Neutrophil (primary cell): ENCODE results near the gene TSPAN32.
"Not testable (repeated sequence)": the region's sequence is repeated elsewhere in the genome, so short reads cannot be mapped to it uniquely, and the experiment has no call there.

Source experiments
- H3K27ac ChIP-seq: fragments of 200-600 bp; sonication (generic); 2 replicates; pipeline ENCODE4 v1.5.1; 2016; ENCODE audit warnings: mild to moderate bottlenecking, moderate library complexity
- H3K27me3 ChIP-seq: fragments of 200-600 bp; sonication (generic); 2 replicates; pipeline ENCODE4 v1.6.0; 2016; ENCODE audit warnings: mild to moderate bottlenecking
- H3K36me3 ChIP-seq: fragments of 200-600 bp; sonication (generic); 2 replicates; pipeline ENCODE4 v1.5.1; 2017
- H3K4me1 ChIP-seq, 2 experiments: fragments of 200-600 bp in 1 of 2; sonication (generic) in 1 of 2; 1 replicate in 1 of 2; 2 replicates in 1 of 2; pipeline versions ENCODE4 v1.5.1 to v1.6.1; 2013 to 2016; ENCODE audit warnings: low read depth in 1 of 2, low read length in 1 of 2, mild to moderate bottlenecking in 1 of 2, moderate library complexity in 1 of 2; ENCODE audit not compliant: control insufficient read depth in 1 of 2, insufficient read depth in 1 of 2
- H3K4me3 ChIP-seq, 2 experiments: fragments of 200-600 bp in 1 of 2; sonication (generic) in 1 of 2; 1 replicate in 1 of 2; 2 replicates in 1 of 2; pipeline ENCODE4 v1.5.1; 2013 to 2016; ENCODE audit warnings: low read depth in 1 of 2, low read length in 1 of 2, mild to moderate bottlenecking in 1 of 2, moderate library complexity in 1 of 2
- H3K9me3 ChIP-seq: fragments of 200-600 bp; sonication (generic); 2 replicates; pipeline ENCODE4 v1.5.1; 2016
- TF ChIP-seq, protein P1 (sequence below): fragments of 200-600 bp; sonication (generic); IDR thresholded peaks from 2 replicates; pipeline ENCODE4 v1.5.1; 2016; ENCODE audit warnings: antibody characterized with exemption

The TSPAN32 gene

DNA sequence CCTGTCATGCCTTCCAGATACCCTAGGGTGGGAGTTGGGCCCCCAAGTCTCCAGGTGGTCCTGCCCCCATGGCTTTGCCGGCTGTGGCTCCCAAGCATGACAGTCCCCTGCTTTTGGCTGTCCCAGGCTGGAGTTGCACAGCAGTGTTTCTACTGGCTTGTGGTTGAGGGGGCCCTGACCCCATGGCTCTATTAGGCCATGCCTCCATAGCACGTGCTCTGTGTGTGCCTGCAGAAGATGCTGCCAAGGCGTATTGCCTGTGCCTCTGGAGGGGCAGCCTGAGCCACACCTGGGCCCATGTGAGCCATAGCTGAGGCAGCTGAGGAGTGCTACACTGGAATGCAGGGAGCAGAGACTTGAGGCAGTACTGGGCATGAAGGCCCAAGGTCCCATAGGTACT, 49.9 kb downstream of the TSPAN32 start:
- Histone ChIP-seq H3K4me3 (no peak overlapping the region), H3K9me3 (no peaks in the 10 kb centered on the region), H3K36me3 (no peaks in the 10 kb centered on the region), H3K27ac (no peak overlapping the region), H3K27me3 (peaks cover 10% of the 10 kb centered on the region), H3K4me1 (no peaks in the 10 kb centered on the region)
- TF ChIP-seq, protein P1, sequence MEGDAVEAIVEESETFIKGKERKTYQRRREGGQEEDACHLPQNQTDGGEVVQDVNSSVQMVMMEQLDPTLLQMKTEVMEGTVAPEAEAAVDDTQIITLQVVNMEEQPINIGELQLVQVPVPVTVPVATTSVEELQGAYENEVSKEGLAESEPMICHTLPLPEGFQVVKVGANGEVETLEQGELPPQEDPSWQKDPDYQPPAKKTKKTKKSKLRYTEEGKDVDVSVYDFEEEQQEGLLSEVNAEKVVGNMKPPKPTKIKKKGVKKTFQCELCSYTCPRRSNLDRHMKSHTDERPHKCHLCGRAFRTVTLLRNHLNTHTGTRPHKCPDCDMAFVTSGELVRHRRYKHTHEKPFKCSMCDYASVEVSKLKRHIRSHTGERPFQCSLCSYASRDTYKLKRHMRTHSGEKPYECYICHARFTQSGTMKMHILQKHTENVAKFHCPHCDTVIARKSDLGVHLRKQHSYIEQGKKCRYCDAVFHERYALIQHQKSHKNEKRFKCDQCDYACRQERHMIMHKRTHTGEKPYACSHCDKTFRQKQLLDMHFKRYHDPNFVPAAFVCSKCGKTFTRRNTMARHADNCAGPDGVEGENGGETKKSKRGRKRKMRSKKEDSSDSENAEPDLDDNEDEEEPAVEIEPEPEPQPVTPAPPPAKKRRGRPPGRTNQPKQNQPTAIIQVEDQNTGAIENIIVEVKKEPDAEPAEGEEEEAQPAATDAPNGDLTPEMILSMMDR = no peak

DNA sequence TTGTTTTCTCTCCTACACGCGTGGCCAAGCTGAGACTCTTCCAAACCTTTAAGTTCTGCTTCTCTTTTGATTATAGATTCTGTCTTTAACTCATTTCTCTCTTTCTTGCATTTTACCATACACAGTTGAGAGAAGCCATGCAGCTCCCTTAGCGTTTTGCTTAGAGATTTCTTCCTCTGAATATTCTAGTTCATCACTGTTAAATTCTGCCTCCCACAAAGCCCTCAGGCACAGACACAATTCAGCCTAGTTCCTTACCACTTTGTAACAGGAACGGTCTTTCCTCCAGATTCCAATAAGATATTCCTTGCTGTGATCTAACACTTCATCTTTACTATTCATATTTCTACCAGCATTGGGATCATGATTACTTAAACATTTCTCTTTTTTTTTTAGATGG, 50.6 kb downstream of the TSPAN32 start:
- Histone ChIP-seq H3K27me3 (peaks cover 10% of the 10 kb centered on the region), H3K4me1 (no peaks in the 10 kb centered on the region), H3K4me3 (no peak overlapping the region), H3K36me3 (no peaks in the 10 kb centered on the region), H3K27ac (no peak overlapping the region), H3K9me3 (no peaks in the 10 kb centered on the region)
- TF ChIP-seq, protein P1 = no peak

DNA sequence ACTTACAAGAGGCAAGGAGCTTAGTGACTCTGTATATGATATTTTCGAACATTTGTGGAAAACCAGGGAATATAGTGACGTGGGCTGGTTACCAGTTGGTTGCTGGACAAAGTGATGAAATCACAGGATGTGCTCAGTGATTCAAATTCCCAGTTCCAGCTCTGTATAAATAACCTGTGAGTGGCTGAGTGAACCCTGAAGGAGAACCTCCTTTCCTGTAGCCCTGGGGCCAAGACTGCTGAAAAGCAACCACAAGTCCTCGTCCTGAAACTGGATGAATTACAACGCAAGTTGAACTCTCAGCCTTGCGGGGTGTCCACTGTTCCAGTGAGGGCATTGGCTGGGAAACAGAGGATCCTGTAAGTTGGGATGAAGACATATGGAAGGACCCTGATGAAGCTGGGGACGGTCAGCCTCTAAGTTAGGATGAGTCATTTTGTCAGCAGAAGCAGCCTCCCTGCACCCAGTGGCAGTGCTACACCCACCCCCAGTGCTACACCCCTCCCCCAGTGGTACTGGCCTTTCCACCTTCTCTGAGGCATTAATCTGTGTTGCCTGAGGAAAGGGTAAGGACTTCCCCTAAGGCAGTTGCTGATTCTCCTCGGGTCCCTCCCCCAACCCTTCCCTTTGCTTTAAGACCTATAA, 53.3 kb downstream of the TSPAN32 start:
- H3K4me1 ChIP-seq = no peaks in the 10 kb centered on the region
- no peak overlapping the region for H3K27ac ChIP-seq
- H3K4me3 ChIP-seq = no peak overlapping the region
- TF ChIP-seq, protein P1 = no peak
- H3K9me3 ChIP-seq = no peaks in the 10 kb centered on the region
- H3K36me3 ChIP-seq = no peaks in the 10 kb centered on the region
- H3K27me3 ChIP-seq = peaks cover 10% of the 10 kb centered on the region

DNA sequence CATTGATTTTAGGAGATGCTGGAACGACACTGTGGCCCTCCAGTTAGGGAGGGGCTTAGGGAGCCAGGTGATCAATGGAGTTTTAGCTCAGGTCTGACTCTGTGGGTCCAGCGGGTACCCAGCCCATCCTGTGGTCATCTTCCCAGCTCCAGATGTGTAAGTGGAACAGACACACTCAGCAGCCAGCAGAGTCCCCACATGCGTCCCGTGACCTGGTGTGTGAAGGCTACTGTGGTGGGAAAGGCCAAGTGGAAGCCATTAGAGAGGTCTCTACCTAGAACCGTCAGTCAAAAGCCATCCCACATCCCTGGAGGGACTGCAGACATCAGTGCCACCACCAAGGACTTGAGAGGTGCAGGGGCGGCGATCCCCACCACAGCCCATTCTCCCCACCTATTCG, 55.4 kb downstream of the TSPAN32 start:
- H3K27ac ChIP-seq = no peak overlapping the region
- H3K27me3 ChIP-seq = no peaks in the 10 kb centered on the region
- no peaks in the 10 kb centered on the region for H3K4me1 ChIP-seq
- H3K36me3 ChIP-seq = no peaks in the 10 kb centered on the region
- no peak overlapping the region for H3K4me3 ChIP-seq
- TF ChIP-seq, protein P1 = no peak
- H3K9me3 ChIP-seq = no peaks in the 10 kb centered on the region

DNA sequence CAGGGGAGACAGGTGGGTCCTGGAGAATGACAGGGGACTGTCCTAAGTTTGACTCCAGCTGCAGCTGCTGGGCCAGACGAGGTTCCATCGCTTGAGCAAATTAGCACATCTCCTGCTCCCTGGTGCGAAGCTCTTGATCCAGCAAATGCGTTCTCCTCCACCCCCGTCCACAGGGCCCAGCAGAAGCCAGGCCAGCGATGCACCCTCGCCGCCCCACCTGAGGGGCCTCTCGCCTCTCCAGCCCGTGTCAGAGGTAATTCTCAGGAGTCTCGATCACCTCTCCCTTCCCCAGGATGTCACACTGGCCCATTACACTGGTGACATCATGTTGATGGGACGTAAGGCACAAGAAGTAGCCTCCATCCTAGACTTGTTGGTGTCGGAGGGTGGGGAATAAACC, 55.8 kb downstream of the TSPAN32 start:
- H3K9me3 ChIP-seq, H3K27ac ChIP-seq, H3K27me3 ChIP-seq, H3K4me1 ChIP-seq, H3K36me3 ChIP-seq, H3K4me3 ChIP-seq: not testable (repeated sequence)

DNA sequence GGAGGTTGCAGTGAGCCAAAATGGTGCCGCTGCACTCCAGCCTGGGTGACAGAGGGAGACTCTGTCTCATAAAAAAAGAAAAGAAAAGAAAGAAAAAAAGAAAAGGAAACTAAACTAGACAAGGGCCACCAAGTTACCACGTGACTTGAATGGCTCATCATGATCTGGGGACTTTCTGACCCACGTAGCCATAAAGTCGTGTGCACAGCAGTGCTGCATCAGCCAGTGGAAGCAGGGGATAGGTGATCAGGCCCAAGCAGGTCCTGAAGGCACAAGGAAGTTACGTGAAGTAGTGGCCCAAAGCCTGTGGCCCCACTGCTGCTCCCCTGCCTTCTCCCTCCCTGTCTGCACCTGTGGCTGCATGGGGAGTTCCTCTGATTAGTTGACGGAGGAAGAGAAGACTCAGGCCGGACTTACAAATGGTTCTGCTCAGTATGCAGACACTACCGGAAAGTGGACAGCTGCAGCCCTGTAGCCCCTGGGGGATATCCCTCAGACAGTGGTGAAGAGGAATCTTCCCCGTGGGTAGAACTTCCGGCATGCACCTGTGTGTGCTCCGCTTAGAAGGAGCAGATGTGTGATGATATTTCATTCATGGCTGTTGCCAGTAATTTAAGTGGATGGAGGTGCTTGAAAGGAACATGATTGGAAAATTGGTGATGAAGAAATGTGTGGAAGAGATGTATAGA, 57.1 kb downstream of the TSPAN32 start:
- no peaks in the 10 kb centered on the region for H3K4me1 ChIP-seq
- no peaks in the 10 kb centered on the region for H3K9me3 ChIP-seq
- H3K4me3 ChIP-seq = no peak overlapping the region
- H3K27ac ChIP-seq = no peak overlapping the region
- H3K27me3 ChIP-seq = peaks cover 10% of the 10 kb centered on the region
- H3K36me3 ChIP-seq = no peaks in the 10 kb centered on the region
- TF ChIP-seq, protein P1 = no peak
